VCaP (cell line): Measurements from ENCODE around the gene CXCR3.

Experiments
- H3K27ac ChIP-seq: fragments of 450-650 bp; 2 replicates; pipeline ENCODE4 v1.5.1; 2017
- TF ChIP-seq, protein P1 (sequence below): fragments of 450-650 bp; conservative IDR thresholded peaks from 2 replicates; pipeline ENCODE4 v1.5.1; 2017; ENCODE audit warnings: mild to moderate bottlenecking, moderate library complexity

CXCR3 gene

DNA sequence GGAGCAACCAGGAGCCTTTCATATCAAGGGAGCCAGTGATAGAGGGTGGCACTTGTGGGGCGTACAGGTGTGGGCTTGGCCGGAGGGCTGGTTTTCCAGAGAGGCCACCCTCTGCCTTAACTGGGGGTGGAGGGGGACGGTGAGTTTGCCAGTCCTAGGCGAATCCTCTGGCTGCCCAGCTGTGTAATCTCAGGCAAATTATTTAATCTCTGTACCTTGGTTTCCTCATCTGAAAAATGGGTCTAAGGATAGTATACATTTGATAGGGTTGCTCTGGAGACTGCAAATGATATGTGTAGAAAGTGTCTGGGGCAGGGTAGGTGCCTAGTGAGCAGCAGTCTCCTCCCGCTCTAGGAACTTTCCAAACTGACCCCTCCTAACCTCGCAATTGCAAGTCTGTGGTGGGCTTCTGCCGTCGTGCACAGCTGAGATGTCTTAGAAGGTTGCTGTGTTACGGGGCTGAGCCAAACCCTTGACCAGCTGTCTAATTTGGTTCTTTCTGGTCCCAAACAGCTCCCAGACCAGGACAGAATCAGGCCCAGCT lies 3.8 kb upstream of the CXCR3 start:
- TF ChIP-seq, protein P1, sequence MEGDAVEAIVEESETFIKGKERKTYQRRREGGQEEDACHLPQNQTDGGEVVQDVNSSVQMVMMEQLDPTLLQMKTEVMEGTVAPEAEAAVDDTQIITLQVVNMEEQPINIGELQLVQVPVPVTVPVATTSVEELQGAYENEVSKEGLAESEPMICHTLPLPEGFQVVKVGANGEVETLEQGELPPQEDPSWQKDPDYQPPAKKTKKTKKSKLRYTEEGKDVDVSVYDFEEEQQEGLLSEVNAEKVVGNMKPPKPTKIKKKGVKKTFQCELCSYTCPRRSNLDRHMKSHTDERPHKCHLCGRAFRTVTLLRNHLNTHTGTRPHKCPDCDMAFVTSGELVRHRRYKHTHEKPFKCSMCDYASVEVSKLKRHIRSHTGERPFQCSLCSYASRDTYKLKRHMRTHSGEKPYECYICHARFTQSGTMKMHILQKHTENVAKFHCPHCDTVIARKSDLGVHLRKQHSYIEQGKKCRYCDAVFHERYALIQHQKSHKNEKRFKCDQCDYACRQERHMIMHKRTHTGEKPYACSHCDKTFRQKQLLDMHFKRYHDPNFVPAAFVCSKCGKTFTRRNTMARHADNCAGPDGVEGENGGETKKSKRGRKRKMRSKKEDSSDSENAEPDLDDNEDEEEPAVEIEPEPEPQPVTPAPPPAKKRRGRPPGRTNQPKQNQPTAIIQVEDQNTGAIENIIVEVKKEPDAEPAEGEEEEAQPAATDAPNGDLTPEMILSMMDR = no peak
- H3K27ac ChIP-seq = no peak overlapping the region

DNA sequence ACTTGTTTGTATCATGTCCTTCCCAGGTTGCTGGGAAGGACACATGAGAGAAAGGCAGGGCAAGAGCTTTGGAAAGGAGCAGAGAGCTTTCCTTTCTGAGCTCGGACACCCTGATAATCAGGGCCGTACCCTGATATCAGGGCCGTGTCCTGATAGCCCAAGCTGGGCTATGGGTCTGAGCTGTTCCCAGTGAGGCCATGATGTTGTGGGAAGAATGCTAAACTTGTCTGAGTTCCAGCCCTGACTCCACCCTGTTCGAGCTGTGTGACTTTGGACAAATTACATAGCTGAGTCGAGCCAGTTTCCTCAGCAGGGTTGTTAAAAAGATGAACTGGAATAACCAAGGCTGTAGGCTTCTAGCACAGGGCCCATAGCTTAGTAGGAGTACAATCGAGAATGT lies 3.3 kb upstream of the CXCR3 start:
- no peak overlapping the region for H3K27ac ChIP-seq
- TF ChIP-seq, protein P1 = no peak

DNA sequence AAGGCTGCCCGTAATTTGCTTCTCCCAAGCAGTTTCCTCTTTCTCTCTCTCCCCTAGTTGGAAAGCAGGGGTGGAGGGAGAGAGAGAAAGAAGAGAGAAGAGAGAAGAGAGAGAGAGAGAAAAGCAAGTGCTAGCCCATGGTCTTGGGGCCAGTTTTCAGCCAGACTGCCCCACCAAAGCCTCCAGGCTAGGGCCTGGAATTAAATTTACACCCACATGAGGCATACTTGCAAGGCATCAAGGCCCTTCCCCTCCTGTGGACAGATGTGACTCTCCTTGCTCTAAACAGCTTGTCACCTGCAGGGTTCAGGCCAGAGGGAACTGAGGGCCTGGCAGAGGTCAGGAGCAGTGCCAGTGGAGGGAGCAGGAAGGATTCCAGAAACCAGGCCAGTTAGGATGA lies 1.7 kb upstream of the CXCR3 start:
- TF ChIP-seq, protein P1 = no peak
- H3K27ac ChIP-seq = no peak overlapping the region

DNA sequence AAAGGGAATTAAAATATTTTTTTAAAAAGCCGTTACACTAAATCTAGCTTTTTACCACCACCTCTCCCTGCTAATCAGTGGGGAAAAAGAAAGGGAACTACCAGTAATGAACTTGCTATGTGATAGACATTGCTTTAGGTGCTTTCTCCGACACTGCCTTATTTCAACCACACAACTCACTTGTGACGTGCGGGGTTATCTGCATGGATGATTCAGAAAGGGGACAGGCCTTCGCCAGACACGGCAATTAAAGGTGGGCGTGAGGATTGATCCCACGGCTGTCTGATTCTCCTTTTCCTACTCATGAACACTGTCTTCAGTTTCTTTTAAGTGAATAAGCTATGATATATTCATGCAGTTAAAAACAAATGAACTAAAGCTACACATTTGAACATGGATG lies 882 bp upstream of the CXCR3 start:
- TF ChIP-seq, protein P1 = no peak
- no peak overlapping the region for H3K27ac ChIP-seq

DNA sequence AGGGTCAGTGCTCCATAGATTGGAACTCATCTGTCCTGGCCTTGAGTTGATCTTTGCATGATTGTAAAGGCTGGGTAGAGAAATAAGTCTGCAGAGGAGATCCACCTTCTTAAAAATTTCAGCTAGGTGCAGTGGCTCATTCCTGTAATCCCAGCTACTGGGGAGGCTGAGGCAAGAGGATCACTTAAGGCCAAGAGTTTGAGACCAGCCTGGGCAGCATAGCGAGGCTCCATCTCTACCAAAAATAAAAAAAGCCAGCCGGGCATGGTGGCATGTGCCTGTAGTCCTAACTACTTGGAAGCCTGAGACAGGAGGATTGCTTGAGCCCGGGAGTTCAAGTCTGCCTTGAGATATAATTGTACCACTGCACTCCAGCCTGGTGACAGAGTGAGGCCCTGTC lies 476 bp upstream of the CXCR3 start:
- no peak overlapping the region for H3K27ac ChIP-seq
- TF ChIP-seq, protein P1 = no peak

DNA sequence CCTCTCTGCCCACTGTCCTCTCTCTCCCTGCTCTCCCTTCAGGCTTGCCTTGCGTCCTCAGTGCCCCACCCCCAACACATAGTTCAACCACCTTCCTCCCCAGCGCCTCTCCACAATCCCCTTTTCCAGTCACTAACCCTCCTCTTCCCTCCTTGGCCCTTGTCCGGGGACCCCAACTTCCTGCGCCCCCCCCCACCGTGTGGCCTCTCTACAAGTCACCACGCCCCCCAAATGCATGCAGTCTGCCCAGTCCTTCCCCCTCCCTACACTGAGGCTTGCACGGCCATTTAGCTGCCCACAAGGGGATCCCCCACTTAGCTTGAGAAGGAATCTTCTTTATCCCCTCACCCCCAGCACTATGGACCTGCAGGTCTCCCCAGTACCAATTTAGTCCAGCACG lies 569 bp downstream of the CXCR3 start:
- no peak overlapping the region for H3K27ac ChIP-seq
- TF ChIP-seq, protein P1 = no peak

DNA sequence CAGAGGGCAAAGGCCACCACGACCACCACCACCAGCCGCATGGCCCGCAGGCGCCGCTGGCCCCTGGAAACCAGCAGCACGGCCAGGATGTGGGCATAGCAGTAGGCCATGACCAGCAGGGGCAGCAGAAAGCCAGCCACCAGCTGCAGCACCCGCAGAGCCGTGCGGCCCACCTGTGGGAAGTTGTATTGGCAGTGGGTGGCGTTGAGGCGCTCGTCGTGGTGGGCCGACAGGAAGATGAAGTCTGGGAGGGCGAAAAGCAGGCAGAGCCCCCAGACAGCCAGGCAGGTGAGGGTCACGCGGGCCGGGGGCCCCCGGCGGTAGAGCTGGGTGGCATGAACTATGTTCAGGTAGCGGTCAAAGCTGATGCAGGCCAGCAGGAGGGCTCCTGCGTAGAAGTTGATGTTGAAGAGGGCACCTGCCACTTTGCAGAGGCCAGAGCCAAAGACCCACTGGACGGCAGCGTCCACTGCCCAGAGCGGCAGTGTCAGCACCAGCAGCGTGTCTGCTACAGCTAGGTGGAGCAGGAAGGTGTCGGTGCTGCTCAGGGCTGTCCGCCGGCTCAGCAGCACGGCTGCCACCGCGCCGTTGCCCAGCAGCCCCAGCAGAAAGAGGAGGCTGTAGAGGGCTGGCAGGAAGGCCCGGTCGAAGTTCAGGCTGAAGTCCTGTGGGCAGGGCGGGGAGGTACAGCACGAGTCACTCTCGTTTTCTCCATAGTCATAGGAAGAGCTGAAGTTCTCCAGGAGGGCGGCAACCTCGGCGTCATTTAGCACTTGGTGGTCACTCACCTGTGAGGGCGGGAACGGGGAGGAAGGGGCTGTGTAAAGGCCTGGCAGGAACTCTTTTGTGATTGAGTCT lies 1.4 kb downstream of the CXCR3 start:
- no peak overlapping the region for H3K27ac ChIP-seq
- TF ChIP-seq, protein P1 = no peak
